ENCODE data around the gene DIO1. TPM values are rescaled to one million over a fixed set of nuclear protein-coding genes. Genes with fewer than 3 reads are reported as not detected.

Gene DIO1
- total RNA-seq, 4 donors from 2014 or later, result not detected

DNA sequence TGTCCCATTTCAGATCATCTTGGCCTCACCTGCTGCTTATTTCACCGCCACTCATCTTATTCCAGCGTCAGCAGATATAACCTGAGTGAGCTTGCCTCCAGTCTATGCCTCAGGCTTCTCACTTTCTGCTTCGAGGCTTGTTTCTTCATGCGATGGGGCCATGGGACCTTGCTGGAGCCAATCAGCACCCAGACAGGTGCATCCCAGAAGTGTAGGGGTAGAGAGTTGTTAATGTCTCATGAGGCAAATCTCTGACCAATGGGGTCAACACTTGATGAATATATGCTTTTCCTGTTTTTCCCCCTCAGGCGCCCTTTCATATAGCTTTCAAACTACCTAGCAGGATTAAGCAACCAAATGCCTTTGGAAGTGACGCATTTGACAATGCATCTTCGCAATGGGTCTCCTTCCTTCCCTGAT, 3.5 kb upstream of the DIO1 start:
- Histone ChIP-seq H3K4me1 (peaks cover 13 to 26% (median 21%) of the 10 kb centered on the region in 4 donors), H3K27ac (replicated peaks in 1 of 4) (peak overlapping the region; percentile 79 to 91 (median 81)), H3K4me3 (peak overlapping the region; percentile 86 to 98 (median 90)), H3K9me3 (no peaks in the 10 kb centered on the region), H3K27me3 (no peaks in the 10 kb centered on the region), H3K36me3 (peaks cover 0 to 25% (median 15%) of the 10 kb centered on the region in 4 donors)
- 86% methylated on average over 7 of the region's 7 CpGs for WGBS
- DNase-seq (ENCODE audit: extremely low spot score), result no peak
- intact Hi-C loops (cut with DNase I), result no loop called here
- TF ChIP-seq, protein P1, sequence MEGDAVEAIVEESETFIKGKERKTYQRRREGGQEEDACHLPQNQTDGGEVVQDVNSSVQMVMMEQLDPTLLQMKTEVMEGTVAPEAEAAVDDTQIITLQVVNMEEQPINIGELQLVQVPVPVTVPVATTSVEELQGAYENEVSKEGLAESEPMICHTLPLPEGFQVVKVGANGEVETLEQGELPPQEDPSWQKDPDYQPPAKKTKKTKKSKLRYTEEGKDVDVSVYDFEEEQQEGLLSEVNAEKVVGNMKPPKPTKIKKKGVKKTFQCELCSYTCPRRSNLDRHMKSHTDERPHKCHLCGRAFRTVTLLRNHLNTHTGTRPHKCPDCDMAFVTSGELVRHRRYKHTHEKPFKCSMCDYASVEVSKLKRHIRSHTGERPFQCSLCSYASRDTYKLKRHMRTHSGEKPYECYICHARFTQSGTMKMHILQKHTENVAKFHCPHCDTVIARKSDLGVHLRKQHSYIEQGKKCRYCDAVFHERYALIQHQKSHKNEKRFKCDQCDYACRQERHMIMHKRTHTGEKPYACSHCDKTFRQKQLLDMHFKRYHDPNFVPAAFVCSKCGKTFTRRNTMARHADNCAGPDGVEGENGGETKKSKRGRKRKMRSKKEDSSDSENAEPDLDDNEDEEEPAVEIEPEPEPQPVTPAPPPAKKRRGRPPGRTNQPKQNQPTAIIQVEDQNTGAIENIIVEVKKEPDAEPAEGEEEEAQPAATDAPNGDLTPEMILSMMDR (IDR thresholded peaks at IDR 0.05), result no peak
- no peak for TF ChIP-seq POLR2AphosphoS5 (IDR thresholded peaks at IDR 0.05)
- no peak for TF ChIP-seq EP300 (IDR thresholded peaks at IDR 0.05)
- no peak for TF ChIP-seq POLR2A (IDR thresholded peaks at IDR 0.05; ENCODE audit: low read depth)

DNA sequence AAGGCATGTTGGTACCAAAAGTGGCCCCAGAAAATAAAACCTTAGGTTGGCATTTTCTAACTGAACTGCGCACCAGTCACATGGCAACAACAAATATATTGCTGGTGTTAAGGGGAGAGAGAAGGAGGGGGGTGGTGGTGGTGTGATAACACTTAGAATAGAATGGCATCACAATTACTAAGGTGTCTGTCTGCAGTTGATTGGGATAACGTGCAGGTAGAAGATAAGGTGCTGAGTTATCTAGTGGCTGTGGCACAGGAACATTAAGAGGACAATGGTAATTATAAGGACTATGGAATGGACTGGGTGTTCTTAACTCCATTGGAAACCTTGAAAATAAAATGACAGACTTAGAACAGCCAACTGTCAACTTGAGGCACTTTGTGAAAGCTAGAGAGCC, 3.0 kb upstream of the DIO1 start:
- TF ChIP-seq POLR2A (IDR thresholded peaks at IDR 0.05; ENCODE audit: low read depth) (no peak), POLR2AphosphoS5 (IDR thresholded peaks at IDR 0.05) (no peak), EP300 (IDR thresholded peaks at IDR 0.05) (no peak)
- TF ChIP-seq, protein P1 (IDR thresholded peaks at IDR 0.05), result no peak
- no peak overlapping the region for H3K27ac ChIP-seq (replicated peaks in 1 of 4)
- H3K4me1 ChIP-seq, result peaks cover 13 to 27% (median 22%) of the 10 kb centered on the region in 4 donors
- H3K9me3 ChIP-seq, result no peaks in the 10 kb centered on the region
- no peaks in the 10 kb centered on the region for H3K27me3 ChIP-seq
- H3K36me3 ChIP-seq, result peaks cover 0 to 20% (median 13%) of the 10 kb centered on the region in 4 donors
- WGBS, result 94% methylated on average over 2 of the region's 2 CpGs
- intact Hi-C loops (cut with DNase I), result no loop called here
- no peak for DNase-seq (ENCODE audit: extremely low spot score)
- no peak overlapping the region for H3K4me3 ChIP-seq

DNA sequence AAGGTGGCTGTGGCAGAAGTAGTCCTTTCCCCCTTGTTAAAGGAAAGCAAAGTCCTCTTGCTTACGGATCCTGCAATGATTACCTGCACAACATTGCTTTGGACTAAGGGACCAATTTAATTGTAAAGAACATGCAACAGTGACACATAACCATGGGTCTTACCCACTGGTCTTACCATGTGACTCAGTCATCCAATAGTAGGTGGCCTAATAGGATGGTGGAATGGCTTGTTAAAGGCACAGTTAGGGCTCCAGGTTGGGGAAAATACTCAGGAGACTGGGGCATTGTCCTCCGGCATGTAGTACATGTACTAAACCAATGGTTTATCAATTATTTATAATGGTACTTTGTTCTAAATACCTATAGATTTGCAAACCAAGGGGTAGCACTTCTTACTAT, 2.3 kb upstream of the DIO1 start:
- TF ChIP-seq POLR2A (IDR thresholded peaks at IDR 0.05; ENCODE audit: low read depth) (no peak), EP300 (IDR thresholded peaks at IDR 0.05) (no peak), POLR2AphosphoS5 (IDR thresholded peaks at IDR 0.05) (no peak)
- TF ChIP-seq, protein P1 (IDR thresholded peaks at IDR 0.05), result no peak
- DNase-seq (ENCODE audit: extremely low spot score), result no peak
- no peak overlapping the region for H3K27ac ChIP-seq (replicated peaks in 1 of 4)
- intact Hi-C loops (cut with DNase I), result no loop called here
- H3K27me3 ChIP-seq, result no peaks in the 10 kb centered on the region
- H3K4me1 ChIP-seq, result peaks cover 13 to 33% (median 29%) of the 10 kb centered on the region in 4 donors
- no peaks in the 10 kb centered on the region for H3K9me3 ChIP-seq
- 66% methylated on average over 2 of the region's 2 CpGs for WGBS
- peaks cover 0 to 13% (median 9%) of the 10 kb centered on the region in 4 donors for H3K36me3 ChIP-seq
- H3K4me3 ChIP-seq, result no peak overlapping the region

DNA sequence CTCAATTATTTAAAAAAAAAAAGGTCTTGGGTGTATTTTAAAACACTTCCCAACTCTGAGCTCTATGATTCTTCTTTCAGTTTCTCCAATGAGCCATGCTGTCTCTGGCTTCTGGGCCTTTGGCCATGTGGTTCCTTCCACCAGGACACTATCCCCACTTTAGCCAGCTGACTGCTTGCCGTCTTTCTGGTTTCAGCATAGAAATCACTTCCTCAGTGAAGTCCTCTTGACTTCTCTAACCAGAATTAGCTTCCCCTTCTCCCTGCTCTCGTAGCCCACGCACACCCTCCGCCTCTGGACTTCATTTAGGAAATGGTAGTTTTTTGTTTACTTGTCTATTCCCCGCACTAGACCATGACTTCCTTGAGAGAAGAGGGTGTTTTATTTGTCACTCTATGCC, 1.1 kb upstream of the DIO1 start:
- TF ChIP-seq EP300 (IDR thresholded peaks at IDR 0.05) (no peak), POLR2AphosphoS5 (IDR thresholded peaks at IDR 0.05) (no peak), POLR2A (IDR thresholded peaks at IDR 0.05; ENCODE audit: low read depth) (no peak)
- TF ChIP-seq, protein P1 (IDR thresholded peaks at IDR 0.05), result no peak
- Histone ChIP-seq H3K9me3 (no peaks in the 10 kb centered on the region), H3K4me3 (no peak overlapping the region), H3K4me1 (peaks cover 13 to 43% (median 40%) of the 10 kb centered on the region in 4 donors), H3K27ac (replicated peaks in 1 of 4) (no peak overlapping the region), H3K36me3 (peaks cover 0 to 1% (median 0%) of the 10 kb centered on the region in 4 donors), H3K27me3 (no peaks in the 10 kb centered on the region)
- intact Hi-C loops (cut with DNase I), result no loop called here
- 78% methylated on average over 5 of the region's 5 CpGs for WGBS
- DNase-seq (ENCODE audit: extremely low spot score), result no peak

DNA sequence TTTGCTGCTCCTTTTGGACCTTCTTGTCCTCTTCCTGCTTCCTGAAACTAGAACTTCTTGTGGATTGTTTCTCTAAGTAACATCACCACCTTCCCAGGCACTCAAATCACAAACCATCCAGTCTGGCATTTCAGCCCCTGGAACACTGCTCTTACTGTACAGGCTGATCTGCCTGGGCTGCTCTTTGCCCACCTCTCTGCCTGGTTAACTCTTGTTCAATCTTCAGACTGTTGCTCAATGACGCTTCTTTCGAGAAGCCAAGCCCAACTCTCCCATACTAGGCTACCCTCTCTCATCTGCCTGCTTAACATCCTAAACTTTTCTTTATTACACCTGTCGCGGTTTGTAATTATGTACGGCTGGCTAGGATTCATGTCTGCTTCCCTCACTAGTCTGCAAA, 657 bp downstream of the DIO1 start:
- no peak overlapping the region for H3K4me3 ChIP-seq
- H3K9me3 ChIP-seq, result no peaks in the 10 kb centered on the region
- no peaks in the 10 kb centered on the region for H3K36me3 ChIP-seq
- TF ChIP-seq EP300 (IDR thresholded peaks at IDR 0.05) (no peak), POLR2AphosphoS5 (IDR thresholded peaks at IDR 0.05) (no peak), POLR2A (IDR thresholded peaks at IDR 0.05; ENCODE audit: low read depth) (no peak)
- TF ChIP-seq, protein P1 (IDR thresholded peaks at IDR 0.05), result no peak
- DNase-seq (ENCODE audit: extremely low spot score), result no peak
- 96% methylated on average over 5 of the region's 5 CpGs for WGBS
- no peaks in the 10 kb centered on the region for H3K27me3 ChIP-seq
- intact Hi-C loops (cut with DNase I), result loop anchor here (5.0 kb wide), 1 partner anchor 53 kb away; the partner anchor contains the start of genes IFT25 and LRRC42
- H3K4me1 ChIP-seq, result peaks cover 10 to 46% (median 44%) of the 10 kb centered on the region in 4 donors
- no peak overlapping the region for H3K27ac ChIP-seq (replicated peaks in 1 of 4)

All from esophagus muscularis mucosa (tissue), 4 donors.